ENCODE results near the gene DES.

GRCh38 chr2:219428469-219428868 is 10.3 kb downstream of the DES start:
- TF ChIP-seq, protein P1, sequence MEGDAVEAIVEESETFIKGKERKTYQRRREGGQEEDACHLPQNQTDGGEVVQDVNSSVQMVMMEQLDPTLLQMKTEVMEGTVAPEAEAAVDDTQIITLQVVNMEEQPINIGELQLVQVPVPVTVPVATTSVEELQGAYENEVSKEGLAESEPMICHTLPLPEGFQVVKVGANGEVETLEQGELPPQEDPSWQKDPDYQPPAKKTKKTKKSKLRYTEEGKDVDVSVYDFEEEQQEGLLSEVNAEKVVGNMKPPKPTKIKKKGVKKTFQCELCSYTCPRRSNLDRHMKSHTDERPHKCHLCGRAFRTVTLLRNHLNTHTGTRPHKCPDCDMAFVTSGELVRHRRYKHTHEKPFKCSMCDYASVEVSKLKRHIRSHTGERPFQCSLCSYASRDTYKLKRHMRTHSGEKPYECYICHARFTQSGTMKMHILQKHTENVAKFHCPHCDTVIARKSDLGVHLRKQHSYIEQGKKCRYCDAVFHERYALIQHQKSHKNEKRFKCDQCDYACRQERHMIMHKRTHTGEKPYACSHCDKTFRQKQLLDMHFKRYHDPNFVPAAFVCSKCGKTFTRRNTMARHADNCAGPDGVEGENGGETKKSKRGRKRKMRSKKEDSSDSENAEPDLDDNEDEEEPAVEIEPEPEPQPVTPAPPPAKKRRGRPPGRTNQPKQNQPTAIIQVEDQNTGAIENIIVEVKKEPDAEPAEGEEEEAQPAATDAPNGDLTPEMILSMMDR (IDR thresholded peaks at IDR 0.05) = no peak
- no peak for TF ChIP-seq ZFX (IDR thresholded peaks at IDR 0.05; ENCODE audit: borderline replicate concordance)

Data from 22Rv1 (cell line).